GM12878 (cell line): Measurements from ENCODE around the gene PIM2. TPM values are rescaled to one million over a fixed set of nuclear protein-coding genes. Genes with fewer than 3 reads are reported as not detected.

Experiments
- CBFB ChIP-seq: IDR thresholded peaks from 2 replicates; pipeline ENCODE4 v1.6.1; 2016; ENCODE audit warnings: antibody characterized with exemption, low read depth
- CHD2 ChIP-seq: IDR thresholded peaks from 2 replicates; pipeline ENCODE4 v1.6.1; 2011; ENCODE audit warnings: low read depth, low read length, improper control_type of control experiment, borderline replicate concordance
- FOXM1 ChIP-seq: IDR thresholded peaks from 2 replicates; pipeline ENCODE4 v1.6.1; 2012; ENCODE audit warnings: low read depth, mild to moderate bottlenecking, inconsistent platforms, low read length, moderate library complexity
- HDAC6 ChIP-seq: fragments of 200-600 bp; sonication (generic); IDR thresholded peaks from one replicate; pipeline ENCODE4 v1.8.0; 2017; ENCODE audit warnings: antibody characterized with exemption; ENCODE audit not compliant: unreplicated experiment
- MXI1 ChIP-seq: fragments of 150-350 bp; IDR thresholded peaks from 2 replicates; pipeline ENCODE4 v1.6.1; 2011; ENCODE audit warnings: low read depth, mild to moderate bottlenecking, inconsistent platforms, low read length, improper control_type of control experiment
- NR2C1 ChIP-seq: fragments of 450-650 bp; IDR thresholded peaks from 2 replicates; pipeline ENCODE4 v1.6.1; 2017; ENCODE audit warnings: antibody characterized with exemption, mild to moderate bottlenecking, moderate library complexity
- SPI1 ChIP-seq: IDR thresholded peaks from 2 replicates; pipeline ENCODE4 v1.6.1; 2011; ENCODE audit warnings: low read depth, mild to moderate bottlenecking, low read length, moderate library complexity, borderline replicate concordance; ENCODE audit not compliant: insufficient read depth
- TAF1 ChIP-seq: IDR thresholded peaks from 2 replicates; pipeline ENCODE4 v1.6.1; 2011; ENCODE audit warnings: mild to moderate bottlenecking, low read depth, low read length, borderline replicate concordance
- WRNIP1 ChIP-seq: IDR thresholded peaks from 2 replicates; pipeline ENCODE4 v1.6.1; 2011; ENCODE audit warnings: low read depth, low read length, improper control_type of control experiment, borderline replicate concordance
- polyA plus RNA-seq, 11 experiments: library from polyadenylated mRNA; depleted of rRNA in 4 of 11; unstranded in 6 of 11; stranded (reverse) in 5 of 11; fragments of >200 nt; fragmentation: Nextera tagmentation in 4 of 11; fragmentation: Illumina TruSeq in 1 of 11; extraction: Ambion mirVana in 4 of 11; extraction: Trizol in 1 of 11; gene quantifications; 1 replicate in 1 of 11; 2 replicates in 10 of 11; pipeline versions ENCODE4 v1.2.1 to v1.2.3, GENCODE V29; 2011 to 2016; ENCODE audit warnings: inconsistent platforms in 2 of 11, missing spikeins in 2 of 11, low read depth in 1 of 11
- total RNA-seq, 4 experiments: library from RNA; depleted of rRNA in 3 of 4; stranded (reverse); fragments of >200 nt in 3 of 4; fragmentation: Illumina TruSeq in 1 of 4; extraction: Trizol in 1 of 4; gene quantifications; 2 replicates each; pipeline versions ENCODE4 v1.2.1 to v1.2.3, GENCODE V29; 2013 to 2021
- TF ChIP-seq, protein P1 (sequence below): IDR thresholded peaks from 2 replicates; pipeline ENCODE4 v1.6.1; 2011; ENCODE audit warnings: mild to moderate bottlenecking, low read depth, low read length, moderate library complexity; ENCODE audit not compliant: insufficient replicate concordance
- TF ChIP-seq, protein P2 (sequence below): fragments of 450-650 bp; formaldehyde crosslinking; IDR thresholded peaks from 2 replicates; pipeline ENCODE4 v1.5.0; 2022; ENCODE audit warnings: mild to moderate bottlenecking, missing genetic modification characterization
- TF ChIP-seq, protein P3 (sequence below): IDR thresholded peaks from 2 replicates; pipeline ENCODE4 v1.6.1; 2012; ENCODE audit warnings: low read depth, low read length, improper control_type of control experiment
- TF ChIP-seq, protein P4 (sequence below): IDR thresholded peaks from 2 replicates; pipeline ENCODE4 v1.6.1; 2011; ENCODE audit warnings: low read depth, low read length, improper control_type of control experiment, borderline replicate concordance
- TF ChIP-seq, protein P5 (sequence below): fragments of 450-650 bp; IDR thresholded peaks from 2 replicates; pipeline ENCODE4 v1.6.1; 2016; ENCODE audit warnings: mild to moderate bottlenecking, moderate library complexity, borderline replicate concordance

The PIM2 gene
- total and polyA plus RNA-seq, 10 of the 15 experiments (the other 5 are each of a cell fraction or from before 2014, with no cell fraction given), result 19.2 to 96.8 (median 32.3) TPM

DNA sequence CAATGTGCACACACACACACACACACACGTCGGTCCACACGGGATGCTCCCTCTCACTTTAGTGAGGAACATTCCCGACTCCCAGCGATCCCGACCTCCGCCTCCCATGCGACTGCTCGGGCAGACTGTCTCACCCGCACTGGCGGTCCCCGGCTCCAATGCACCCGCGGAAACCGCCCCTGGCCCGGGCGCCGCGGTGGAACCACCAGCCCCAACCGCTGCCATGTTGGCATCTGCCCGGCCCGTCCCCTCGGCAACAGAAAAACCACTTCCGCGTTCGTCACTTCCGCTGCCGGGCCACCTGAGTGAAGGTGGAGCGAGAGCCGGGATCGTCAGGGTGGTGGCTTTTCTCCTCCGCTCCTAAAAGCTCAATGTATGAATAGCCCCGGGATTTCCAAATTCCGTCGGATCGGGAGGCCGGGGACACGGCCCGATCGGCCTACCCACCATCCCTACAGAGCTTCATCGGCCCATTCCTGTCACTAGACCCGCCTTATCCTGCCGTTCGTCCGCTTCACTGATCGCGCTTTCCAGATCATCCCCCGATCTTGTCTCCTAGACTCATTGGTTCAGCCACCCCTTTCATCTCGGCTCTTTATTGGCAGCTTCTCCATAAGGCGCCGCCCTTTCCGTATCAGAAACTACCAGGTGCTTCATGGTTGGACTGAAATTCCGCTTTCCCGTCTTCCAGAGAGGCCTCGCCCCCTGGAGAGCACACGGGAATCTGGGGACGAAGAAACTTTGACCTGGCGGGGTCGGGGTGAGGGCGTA is 7.2 kb downstream of the PIM2 start, which contains the start of gene SLC35A2 (continued):
- TF ChIP-seq MXI1 (peak; percentile 59), FOXM1 (peak; percentile 3), NR2C1 (peak; percentile 63), HDAC6 (peak; percentile 39), SPI1 (peak; percentile 49; the same call in 1 of the 2 replicates), WRNIP1 (no peak), CBFB (peak; percentile 49), TAF1 (0 out of 2 replicates have a peak, but pooled peaks have one; percentile 40), CHD2 (no peak)
- TF ChIP-seq, protein P1, sequence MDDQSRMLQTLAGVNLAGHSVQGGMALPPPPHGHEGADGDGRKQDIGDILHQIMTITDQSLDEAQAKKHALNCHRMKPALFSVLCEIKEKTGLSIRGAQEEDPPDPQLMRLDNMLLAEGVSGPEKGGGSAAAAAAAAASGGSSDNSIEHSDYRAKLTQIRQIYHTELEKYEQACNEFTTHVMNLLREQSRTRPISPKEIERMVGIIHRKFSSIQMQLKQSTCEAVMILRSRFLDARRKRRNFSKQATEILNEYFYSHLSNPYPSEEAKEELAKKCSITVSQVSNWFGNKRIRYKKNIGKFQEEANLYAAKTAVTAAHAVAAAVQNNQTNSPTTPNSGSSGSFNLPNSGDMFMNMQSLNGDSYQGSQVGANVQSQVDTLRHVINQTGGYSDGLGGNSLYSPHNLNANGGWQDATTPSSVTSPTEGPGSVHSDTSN, result peak; percentile 54
- TF ChIP-seq, protein P2, sequence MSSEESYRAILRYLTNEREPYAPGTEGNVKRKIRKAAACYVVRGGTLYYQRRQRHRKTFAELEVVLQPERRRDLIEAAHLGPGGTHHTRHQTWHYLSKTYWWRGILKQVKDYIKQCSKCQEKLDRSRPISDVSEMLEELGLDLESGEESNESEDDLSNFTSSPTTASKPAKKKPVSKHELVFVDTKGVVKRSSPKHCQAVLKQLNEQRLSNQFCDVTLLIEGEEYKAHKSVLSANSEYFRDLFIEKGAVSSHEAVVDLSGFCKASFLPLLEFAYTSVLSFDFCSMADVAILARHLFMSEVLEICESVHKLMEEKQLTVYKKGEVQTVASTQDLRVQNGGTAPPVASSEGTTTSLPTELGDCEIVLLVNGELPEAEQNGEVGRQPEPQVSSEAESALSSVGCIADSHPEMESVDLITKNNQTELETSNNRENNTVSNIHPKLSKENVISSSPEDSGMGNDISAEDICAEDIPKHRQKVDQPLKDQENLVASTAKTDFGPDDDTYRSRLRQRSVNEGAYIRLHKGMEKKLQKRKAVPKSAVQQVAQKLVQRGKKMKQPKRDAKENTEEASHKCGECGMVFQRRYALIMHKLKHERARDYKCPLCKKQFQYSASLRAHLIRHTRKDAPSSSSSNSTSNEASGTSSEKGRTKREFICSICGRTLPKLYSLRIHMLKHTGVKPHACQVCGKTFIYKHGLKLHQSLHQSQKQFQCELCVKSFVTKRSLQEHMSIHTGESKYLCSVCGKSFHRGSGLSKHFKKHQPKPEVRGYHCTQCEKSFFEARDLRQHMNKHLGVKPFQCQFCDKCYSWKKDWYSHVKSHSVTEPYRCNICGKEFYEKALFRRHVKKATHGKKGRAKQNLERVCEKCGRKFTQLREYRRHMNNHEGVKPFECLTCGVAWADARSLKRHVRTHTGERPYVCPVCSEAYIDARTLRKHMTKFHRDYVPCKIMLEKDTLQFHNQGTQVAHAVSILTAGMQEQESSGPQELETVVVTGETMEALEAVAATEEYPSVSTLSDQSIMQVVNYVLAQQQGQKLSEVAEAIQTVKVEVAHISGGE (CRISPR knock-in tag), result no peak
- TF ChIP-seq, protein P3, sequence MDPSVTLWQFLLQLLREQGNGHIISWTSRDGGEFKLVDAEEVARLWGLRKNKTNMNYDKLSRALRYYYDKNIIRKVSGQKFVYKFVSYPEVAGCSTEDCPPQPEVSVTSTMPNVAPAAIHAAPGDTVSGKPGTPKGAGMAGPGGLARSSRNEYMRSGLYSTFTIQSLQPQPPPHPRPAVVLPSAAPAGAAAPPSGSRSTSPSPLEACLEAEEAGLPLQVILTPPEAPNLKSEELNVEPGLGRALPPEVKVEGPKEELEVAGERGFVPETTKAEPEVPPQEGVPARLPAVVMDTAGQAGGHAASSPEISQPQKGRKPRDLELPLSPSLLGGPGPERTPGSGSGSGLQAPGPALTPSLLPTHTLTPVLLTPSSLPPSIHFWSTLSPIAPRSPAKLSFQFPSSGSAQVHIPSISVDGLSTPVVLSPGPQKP, result 0 out of 2 replicates have a peak, but pooled peaks have one; percentile 29
- TF ChIP-seq, protein P4, sequence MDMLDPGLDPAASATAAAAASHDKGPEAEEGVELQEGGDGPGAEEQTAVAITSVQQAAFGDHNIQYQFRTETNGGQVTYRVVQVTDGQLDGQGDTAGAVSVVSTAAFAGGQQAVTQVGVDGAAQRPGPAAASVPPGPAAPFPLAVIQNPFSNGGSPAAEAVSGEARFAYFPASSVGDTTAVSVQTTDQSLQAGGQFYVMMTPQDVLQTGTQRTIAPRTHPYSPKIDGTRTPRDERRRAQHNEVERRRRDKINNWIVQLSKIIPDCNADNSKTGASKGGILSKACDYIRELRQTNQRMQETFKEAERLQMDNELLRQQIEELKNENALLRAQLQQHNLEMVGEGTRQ, result no peak; the same call in 1 of the 2 replicates
- TF ChIP-seq, protein P5, sequence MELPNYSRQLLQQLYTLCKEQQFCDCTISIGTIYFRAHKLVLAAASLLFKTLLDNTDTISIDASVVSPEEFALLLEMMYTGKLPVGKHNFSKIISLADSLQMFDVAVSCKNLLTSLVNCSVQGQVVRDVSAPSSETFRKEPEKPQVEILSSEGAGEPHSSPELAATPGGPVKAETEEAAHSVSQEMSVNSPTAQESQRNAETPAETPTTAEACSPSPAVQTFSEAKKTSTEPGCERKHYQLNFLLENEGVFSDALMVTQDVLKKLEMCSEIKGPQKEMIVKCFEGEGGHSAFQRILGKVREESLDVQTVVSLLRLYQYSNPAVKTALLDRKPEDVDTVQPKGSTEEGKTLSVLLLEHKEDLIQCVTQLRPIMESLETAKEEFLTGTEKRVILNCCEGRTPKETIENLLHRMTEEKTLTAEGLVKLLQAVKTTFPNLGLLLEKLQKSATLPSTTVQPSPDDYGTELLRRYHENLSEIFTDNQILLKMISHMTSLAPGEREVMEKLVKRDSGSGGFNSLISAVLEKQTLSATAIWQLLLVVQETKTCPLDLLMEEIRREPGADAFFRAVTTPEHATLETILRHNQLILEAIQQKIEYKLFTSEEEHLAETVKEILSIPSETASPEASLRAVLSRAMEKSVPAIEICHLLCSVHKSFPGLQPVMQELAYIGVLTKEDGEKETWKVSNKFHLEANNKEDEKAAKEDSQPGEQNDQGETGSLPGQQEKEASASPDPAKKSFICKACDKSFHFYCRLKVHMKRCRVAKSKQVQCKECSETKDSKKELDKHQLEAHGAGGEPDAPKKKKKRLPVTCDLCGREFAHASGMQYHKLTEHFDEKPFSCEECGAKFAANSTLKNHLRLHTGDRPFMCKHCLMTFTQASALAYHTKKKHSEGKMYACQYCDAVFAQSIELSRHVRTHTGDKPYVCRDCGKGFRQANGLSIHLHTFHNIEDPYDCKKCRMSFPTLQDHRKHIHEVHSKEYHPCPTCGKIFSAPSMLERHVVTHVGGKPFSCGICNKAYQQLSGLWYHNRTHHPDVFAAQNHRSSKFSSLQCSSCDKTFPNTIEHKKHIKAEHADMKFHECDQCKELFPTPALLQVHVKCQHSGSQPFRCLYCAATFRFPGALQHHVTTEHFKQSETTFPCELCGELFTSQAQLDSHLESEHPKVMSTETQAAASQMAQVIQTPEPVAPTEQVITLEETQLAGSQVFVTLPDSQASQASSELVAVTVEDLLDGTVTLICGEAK, result peak; percentile 87
